NCI-H2196 (cell line): ENCODE data around the gene TBC1D20.

Source experiments
- DNase-seq: peaks from one replicate; lab custom pipeline; 2025; ENCODE audit not compliant: unreplicated experiment; lab: John Stamatoyannopoulos, UW

The TBC1D20 gene

GRCh38 chr20:420721-421574 lies 41.4 kb downstream of the TBC1D20 start:
- peak; percentile 93 for DNase-seq

GRCh38 chr20:420166-420620 lies 42.1 kb downstream of the TBC1D20 start:
- DNase-seq, result no peak

- DNase-seq, result peak; percentile 95
Measured at GRCh38 chr20:419556-420165, 42.7 kb downstream of the TBC1D20 start.

GRCh38 chr20:418858-419365 lies 43.4 kb downstream of the TBC1D20 start:
- no peak for DNase-seq

- DNase-seq, result no peak
Measured at GRCh38 chr20:417801-418342, 44.5 kb downstream of the TBC1D20 start.

- DNase-seq, result no peak
Measured at GRCh38 chr20:416950-417800, 45.2 kb downstream of the TBC1D20 start.

- DNase-seq, result no peak
Measured at GRCh38 chr20:415820-416322, 46.5 kb downstream of the TBC1D20 start.

GRCh38 chr20:414161-414560 lies 48.2 kb downstream of the TBC1D20 start:
- no peak for DNase-seq

- no peak for DNase-seq
Measured at GRCh38 chr20:412081-412480, 50.3 kb downstream of the TBC1D20 start.

- peak; percentile 21 for DNase-seq
Measured at GRCh38 chr20:409697-410559, 52.4 kb downstream of the TBC1D20 start.

- no peak for DNase-seq
Measured at GRCh38 chr20:408843-409696, 53.3 kb downstream of the TBC1D20 start.

GRCh38 chr20:407953-408842 lies 54.1 kb downstream of the TBC1D20 start, which contains the start of gene RBCK1:
TSS of gene RBCK1 (plus strand) at chr20:408299. CDS start at chr20:408758, 459 bp downstream.
- DNase-seq, result peak; percentile 78

GRCh38 chr20:407133-407952 lies 55.0 kb downstream of the TBC1D20 start:
- peak; percentile 74 for DNase-seq

- DNase-seq, result no peak
Measured at GRCh38 chr20:406200-407132, 55.9 kb downstream of the TBC1D20 start.

GRCh38 chr20:404088-404487 lies 58.2 kb downstream of the TBC1D20 start:
- DNase-seq, result no peak

- no peak for DNase-seq
Measured at GRCh38 chr20:403582-403957, 58.8 kb downstream of the TBC1D20 start.
